Measurements from ENCODE around the gene TNNC2.

DNA sequence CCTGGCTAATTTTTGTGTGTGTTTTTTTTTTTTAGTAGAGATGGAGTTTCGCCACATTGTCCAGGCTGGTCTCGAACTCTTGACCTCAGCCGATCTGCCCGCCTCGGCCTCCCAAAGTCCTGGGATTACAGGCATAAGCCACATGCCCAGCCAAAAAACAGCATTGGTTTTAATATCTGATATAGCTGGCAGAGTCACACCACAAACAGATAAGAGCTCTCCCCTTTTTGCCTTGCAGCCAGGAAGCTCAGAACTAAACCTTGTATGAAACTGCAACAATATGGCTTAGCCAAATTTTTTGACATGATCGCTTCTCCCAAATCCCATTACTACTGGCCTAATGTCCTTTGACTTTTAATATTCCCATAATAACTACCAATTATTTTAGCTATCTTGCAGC, 25.2 kb upstream of the TNNC2 start:
- TF ChIP-seq, protein P1, sequence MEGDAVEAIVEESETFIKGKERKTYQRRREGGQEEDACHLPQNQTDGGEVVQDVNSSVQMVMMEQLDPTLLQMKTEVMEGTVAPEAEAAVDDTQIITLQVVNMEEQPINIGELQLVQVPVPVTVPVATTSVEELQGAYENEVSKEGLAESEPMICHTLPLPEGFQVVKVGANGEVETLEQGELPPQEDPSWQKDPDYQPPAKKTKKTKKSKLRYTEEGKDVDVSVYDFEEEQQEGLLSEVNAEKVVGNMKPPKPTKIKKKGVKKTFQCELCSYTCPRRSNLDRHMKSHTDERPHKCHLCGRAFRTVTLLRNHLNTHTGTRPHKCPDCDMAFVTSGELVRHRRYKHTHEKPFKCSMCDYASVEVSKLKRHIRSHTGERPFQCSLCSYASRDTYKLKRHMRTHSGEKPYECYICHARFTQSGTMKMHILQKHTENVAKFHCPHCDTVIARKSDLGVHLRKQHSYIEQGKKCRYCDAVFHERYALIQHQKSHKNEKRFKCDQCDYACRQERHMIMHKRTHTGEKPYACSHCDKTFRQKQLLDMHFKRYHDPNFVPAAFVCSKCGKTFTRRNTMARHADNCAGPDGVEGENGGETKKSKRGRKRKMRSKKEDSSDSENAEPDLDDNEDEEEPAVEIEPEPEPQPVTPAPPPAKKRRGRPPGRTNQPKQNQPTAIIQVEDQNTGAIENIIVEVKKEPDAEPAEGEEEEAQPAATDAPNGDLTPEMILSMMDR (IDR thresholded peaks at IDR 0.05; ENCODE audit: insufficient read depth, low read length, poor library complexity, severe bottlenecking): no peak
- no peak for TF ChIP-seq EZH2phosphoT487 (conservative IDR thresholded peaks at IDR 0.05; ENCODE audit: low read length)

Measured in SU-DHL-6 (cell line).